ENCODE measurements around the gene PACSIN2. TPM values are rescaled to one million over a fixed set of nuclear protein-coding genes. Genes with fewer than 3 reads are reported as not detected.
A peak's percentile ranks its signal among the peaks of the same experiment; 100 is the strongest.
"Not testable (repeated sequence)": the region's sequence is repeated elsewhere in the genome, so short reads cannot be mapped to it uniquely, and the experiment has no call there.

Gene PACSIN2
- total RNA-seq, 1 donor from 2014 or later: 45.5 TPM

- peak; percentile 55 for DNase-seq (ENCODE audit: low read depth)
These were observed 67.5 kb downstream of the PACSIN2 start for GRCh38 chr22:42947211-42947990.

- peak; percentile 47 for DNase-seq (ENCODE audit: low read depth)
These were observed 68.3 kb downstream of the PACSIN2 start for GRCh38 chr22:42946546-42947198.

DNA sequence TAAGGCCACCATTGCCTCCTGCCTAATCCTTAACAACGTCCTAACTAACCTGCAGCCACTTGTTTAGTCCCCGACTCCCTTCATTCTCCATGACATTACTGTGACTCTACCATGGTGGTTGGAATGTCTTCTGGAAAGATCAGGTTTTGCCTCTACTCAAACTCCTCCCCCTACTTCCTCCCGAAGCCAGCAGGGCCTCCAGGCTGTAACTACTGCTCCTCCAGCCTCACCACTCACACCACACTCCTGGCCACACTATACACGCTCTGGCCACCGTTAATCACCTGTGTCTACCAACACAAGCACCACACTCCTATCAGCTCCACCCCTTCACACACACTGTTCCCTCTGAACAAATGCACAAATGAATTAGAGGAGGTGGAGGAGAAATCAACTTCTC lies 69.2 kb downstream of the PACSIN2 start:
- no peak for DNase-seq (ENCODE audit: low read depth)

DNA sequence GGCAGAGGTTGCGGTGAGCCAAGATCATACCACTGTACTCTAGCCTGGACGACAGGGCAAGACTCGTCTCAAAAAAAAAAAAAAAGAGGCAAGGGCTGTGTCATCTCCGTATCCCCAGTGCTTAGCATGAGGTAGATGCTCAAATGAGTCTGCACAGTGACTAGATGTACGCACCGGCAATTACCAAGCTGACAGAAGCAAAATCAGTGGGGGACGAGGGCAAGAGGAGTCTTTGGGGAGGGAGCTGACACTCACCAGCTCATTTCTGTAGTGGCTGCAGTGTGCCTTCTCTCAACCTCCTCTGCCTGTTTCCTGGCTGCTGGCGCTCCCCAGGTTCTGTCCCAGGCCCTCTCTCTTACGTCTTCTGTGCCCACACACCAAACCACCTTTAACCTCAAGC lies 69.9 kb downstream of the PACSIN2 start:
- DNase-seq (ENCODE audit: low read depth): no peak

DNA sequence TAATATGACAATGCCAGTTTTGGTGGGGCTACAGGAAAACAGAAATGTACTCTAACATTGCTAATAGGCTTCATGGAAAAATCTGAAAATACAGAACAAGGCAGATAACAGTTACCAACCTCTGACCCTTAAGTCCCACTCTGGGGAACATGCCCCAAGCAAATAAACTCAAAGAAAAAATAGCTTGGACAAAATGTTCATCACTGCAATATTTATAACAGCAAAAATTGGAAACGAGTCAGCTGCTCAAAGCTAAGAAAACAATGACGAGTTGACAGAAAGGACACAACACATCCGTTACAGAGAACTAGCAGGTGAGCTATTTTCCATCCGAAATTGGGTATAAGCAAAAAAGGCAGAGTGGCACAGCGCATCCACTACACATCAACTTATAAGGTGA lies 70.5 kb downstream of the PACSIN2 start:
- DNase-seq (ENCODE audit: low read depth): no peak

GRCh38 chr22:42943981-42944380 lies 71.0 kb downstream of the PACSIN2 start:
- no peak for DNase-seq (ENCODE audit: low read depth)

DNA sequence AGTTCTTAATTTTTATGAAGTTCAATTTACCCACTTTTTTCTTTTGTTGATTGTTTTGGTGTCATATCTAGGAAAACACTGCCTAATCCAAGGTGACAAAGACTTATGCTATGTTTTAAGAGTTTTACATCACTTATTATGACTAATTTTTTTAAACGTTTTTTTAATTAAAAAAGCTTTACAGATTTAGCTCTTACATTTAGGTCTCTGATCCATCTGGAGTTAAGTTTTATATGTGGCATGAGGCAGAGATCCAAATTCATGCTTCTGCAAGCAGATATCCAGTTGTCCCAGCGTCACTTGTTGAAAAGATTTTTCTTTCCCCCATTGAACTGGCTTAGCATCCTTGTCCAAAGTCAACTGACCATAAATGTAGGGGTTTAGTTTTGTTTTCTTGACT lies 72.6 kb downstream of the PACSIN2 start:
- no peak for DNase-seq (ENCODE audit: low read depth)

DNA sequence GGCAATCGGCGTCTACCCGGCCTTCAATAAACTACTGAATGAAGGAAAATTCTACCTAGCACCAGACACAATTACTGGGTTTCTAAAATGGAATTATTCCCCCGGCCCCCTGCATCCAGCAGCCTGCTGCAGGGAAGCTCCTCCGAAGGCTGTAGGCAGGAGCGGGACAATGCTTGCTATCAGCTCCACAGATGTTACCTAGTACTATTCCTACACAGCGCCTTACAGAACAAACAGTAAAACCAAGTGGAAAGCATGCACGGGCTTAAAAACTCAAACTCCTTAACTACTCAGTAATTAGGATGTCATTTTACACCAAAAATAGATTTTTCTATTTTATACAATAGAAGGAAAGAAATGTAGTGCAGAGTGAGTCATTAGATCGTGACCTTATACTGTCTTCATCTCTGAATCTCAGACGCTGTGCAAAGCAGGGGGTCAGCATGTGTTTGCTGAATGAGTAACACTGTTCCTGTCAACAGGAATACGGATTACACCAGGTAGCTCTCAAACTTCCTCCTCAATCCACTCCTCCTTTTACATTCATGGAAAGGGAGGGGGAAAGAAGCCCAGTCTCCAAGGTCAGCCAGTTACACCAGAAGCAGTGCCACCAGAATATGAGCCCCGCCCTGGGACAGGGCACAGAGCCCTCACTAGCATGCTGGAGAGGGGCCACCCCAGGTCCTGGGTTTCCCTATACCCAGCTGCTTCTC lies 74.9 kb downstream of the PACSIN2 start:
- DNase-seq (ENCODE audit: low read depth): no peak

DNA sequence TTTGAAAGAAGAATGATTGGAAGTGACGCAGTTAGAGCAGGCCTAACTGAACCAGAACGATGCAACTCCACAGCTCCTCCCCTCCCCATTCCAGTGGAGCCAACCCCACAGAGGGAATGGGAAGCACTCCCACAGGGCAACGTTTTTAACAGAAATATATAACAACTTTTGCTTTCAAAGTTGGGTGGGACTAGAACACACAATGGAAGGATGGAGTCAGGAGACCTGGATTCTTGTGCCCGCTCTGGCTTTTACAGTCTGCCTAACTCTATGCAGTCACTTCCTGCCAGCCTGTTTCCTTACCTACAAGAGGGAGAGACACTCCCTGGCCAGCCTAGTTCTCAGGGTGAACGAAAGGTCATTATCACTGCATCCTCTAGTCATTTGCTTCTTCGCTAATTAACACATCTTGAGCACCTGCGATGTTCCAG lies 75.5 kb downstream of the PACSIN2 start:
- no peak for DNase-seq (ENCODE audit: low read depth)

DNA sequence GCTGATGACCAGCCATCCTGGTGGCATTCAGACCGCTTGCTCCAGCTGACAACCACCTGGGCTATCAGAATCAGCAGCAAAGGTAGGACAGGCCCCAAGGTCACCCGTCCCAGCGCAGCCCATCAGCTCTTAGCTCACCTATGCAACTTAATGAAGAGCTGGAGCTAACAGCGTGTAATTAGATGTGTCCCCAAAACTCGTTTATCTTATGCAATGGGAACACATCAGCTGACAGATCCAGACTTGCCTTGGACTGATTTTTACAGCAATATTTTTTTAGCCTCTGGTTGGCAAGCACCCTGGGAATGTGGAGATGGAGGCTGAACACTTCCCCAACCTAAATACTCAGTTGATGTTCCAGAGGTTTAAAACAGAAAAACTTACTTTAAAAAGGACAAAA lies 76.0 kb downstream of the PACSIN2 start:
- DNase-seq (ENCODE audit: low read depth): no peak

DNA sequence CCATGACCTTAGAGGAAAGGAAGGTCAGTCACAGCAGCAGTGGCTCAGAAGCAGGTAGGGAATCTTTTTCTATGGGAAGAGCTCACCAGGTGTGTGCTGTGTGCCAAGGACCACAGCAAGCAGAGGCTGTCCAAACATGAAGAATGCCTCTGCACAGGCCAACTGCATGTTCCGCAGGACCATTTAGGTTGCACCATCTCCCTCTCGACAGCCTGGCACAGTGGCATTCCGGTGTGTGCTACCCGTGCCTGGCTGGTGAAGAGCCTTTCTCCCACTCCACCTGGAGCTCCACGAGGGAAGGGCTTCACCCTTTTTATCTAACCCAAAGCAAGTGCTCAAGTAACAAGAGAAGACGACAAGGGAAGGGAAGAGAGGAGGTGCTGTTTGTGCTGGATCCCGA lies 76.5 kb downstream of the PACSIN2 start:
- no peak for DNase-seq (ENCODE audit: low read depth)

DNA sequence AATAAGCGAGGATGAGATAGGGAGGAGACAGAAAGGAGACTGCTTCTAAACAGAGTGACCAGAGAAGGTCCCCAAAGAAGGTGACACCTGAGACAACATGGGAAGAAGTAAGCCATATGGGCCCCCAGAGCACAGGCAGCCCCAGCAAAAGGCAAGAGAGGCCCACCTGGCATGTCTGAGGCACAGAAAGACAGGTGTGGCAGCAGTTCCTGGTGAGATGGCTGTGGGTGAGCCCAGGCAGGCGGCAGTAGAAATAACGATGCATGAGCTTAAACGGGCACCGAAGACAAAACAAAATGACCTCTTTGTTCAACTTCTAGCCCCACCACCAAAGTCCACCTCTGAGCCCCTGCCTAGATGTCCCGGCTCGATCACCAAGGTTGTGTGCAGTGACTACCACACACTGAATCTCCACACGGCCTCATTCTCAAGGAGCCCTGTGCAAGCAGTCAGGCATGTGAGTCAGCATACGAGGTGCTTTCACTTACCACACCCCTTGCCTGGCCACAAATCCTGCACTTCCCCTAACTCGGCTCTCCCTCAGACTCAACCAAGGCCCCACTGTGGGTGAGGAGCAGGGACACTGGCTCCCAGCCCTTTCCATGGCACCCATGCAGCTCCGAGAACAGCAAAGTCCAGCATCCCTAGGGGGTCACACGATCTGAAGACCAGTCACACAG lies 77.6 kb downstream of the PACSIN2 start:
- DNase-seq (ENCODE audit: low read depth): peak; percentile 68

- DNase-seq (ENCODE audit: low read depth): not testable (repeated sequence)
These were observed 78.3 kb downstream of the PACSIN2 start for GRCh38 chr22:42936680-42937079.

DNA sequence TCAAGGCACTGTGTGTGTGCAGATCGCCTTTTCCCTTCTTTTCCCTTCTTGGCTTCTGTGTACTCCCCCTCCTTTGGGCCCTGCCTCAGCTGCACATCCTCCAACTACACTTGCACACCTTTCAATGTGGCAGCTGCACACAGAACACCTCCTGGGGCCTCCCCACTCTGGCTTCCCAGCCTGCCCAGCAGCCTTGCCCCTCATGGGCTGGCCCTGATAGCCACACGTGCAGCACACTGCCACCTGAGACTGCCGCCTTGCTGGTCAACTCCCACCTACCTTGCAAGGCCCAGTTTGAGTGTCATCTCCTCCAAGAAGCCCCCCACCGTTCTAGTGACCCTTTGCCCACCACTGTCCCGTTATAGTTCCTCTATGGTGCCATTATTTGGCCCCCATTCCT lies 80.6 kb downstream of the PACSIN2 start:
- DNase-seq (ENCODE audit: low read depth): no peak

GRCh38 chr22:42933485-42934091 lies 81.4 kb downstream of the PACSIN2 start:
- peak; percentile 82 for DNase-seq (ENCODE audit: low read depth)

DNA sequence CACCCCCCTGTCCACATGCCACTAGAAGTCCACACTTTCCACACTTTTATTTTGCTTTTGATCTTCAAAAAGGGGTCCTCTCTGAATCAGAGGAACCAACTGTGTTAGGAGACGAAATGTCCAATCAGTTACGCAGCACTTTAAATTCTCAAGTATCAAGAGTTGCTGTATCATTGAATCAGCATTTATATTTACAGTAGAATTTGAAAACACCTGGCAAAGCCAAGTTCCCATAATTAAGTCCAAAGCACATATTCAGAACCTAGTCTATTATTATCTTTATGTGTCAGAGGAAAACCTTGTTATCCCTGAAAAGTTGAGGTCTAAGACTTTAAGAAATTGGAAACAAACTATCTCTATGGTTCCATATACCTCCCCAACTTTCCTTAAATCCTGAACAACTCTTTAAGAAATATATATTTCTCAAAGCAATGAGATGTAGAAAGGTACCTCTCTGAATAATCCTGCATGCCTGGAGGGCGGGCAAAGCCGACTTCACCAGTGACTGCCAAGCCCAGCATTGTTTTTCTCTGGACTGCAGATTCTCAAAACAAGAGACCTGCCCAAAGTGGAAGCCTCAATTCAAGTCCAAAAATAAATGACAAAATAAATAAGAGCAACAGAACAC lies 82.0 kb downstream of the PACSIN2 start:
- no peak for DNase-seq (ENCODE audit: low read depth)

GRCh38 chr22:42932197-42932519 lies 82.8 kb downstream of the PACSIN2 start:
- no peak for DNase-seq (ENCODE audit: low read depth)

DNA sequence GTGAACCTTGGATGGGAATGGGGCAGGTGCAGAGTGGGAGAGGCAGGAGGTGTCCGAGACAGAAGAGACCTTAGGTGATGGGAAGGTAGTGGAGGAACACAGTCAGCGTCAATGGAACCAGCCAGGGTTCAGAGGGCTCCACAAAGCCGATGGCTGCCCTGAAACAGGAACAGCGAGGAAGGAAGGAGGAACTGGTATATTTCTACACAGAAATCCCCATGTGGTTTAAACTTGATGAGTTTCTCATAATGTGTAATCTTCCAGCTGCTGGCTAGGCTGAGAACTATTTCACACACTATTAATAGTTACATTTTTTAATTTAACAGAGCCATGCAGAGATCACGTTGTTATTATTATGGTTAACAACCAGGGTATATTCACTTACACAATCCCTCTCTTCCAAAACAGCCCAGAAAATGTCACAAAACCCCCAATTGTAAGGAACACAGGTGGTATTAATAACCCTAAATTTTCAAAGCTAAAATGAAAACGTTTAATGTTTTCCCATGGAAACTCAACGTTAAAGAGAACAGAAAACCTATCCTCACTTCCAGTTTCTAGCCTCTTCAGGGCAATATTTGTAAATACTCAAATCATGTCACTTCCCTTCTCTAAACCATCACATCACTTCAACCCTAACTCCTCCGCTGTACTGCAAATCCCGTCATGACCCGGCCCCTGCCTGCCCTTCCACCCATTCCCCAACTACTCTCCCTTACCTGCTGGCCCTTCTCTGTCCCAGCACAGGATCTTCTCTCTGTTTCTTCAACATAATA lies 83.3 kb downstream of the PACSIN2 start:
- DNase-seq (ENCODE audit: low read depth): peak; percentile 70

- DNase-seq (ENCODE audit: low read depth): peak; percentile 82
These were observed 84.0 kb downstream of the PACSIN2 start for GRCh38 chr22:42930810-42931420.

DNA sequence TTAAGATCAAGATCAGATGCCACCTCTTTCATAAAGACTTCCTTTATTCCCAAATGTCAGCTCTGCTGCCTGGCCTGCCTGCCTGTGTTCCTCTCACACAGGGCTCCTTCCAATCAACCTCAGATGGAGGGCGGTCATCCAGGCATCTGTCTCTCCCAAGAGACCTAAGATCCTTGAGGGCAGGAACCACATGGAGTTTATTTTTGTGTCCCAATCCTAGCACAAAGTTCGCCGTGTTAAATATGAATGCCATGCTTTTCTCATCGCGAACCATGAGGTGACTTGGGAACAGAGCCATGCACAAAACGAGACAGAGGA lies 85.2 kb downstream of the PACSIN2 start:
- peak; percentile 78 for DNase-seq (ENCODE audit: low read depth)
